Kidney epithelial cell (primary cell): ENCODE results near the gene PPP1R2. TPM values are rescaled to one million over a fixed set of nuclear protein-coding genes. Genes with fewer than 3 reads are reported as not detected.

Source experiments
- DNase-seq: peaks from one replicate; pipeline ENCODE4 v3.0.0-alpha.2; 2010; ENCODE audit warnings: low read depth
- H3K27me3 ChIP-seq: 2 replicates; pipeline ENCODE4 v1.6.0; 2011; ENCODE audit warnings: low read length; ENCODE audit not compliant: control insufficient read depth, insufficient read depth
- H3K36me3 ChIP-seq: 2 replicates; pipeline ENCODE4 v1.5.1; 2011; ENCODE audit warnings: low read length; ENCODE audit not compliant: control insufficient read depth, insufficient read depth
- H3K4me3 ChIP-seq: 2 replicates; pipeline ENCODE4 v1.5.1; 2011; ENCODE audit warnings: low read depth, mild to moderate bottlenecking, control low read depth, low read length
- total RNA-seq: library from RNA; depleted of rRNA; stranded (reverse); fragments of >200 nt; gene quantifications from 2 replicates; pipeline ENCODE4 v1.2.3, GENCODE V29; 2015
- TF ChIP-seq, protein P1 (sequence below): IDR thresholded peaks from 2 replicates; pipeline ENCODE4 v1.5.1; 2011; ENCODE audit warnings: mild to moderate bottlenecking, moderate library complexity, low read length, control low read depth, inconsistent platforms; ENCODE audit not compliant: insufficient read depth, poor library complexity, severe bottlenecking

PPP1R2 gene
- total RNA-seq, 1 donor from 2014 or later, result 50.8 TPM

- no peaks in the 10 kb centered on the region for H3K27me3 ChIP-seq
- TF ChIP-seq, protein P1, sequence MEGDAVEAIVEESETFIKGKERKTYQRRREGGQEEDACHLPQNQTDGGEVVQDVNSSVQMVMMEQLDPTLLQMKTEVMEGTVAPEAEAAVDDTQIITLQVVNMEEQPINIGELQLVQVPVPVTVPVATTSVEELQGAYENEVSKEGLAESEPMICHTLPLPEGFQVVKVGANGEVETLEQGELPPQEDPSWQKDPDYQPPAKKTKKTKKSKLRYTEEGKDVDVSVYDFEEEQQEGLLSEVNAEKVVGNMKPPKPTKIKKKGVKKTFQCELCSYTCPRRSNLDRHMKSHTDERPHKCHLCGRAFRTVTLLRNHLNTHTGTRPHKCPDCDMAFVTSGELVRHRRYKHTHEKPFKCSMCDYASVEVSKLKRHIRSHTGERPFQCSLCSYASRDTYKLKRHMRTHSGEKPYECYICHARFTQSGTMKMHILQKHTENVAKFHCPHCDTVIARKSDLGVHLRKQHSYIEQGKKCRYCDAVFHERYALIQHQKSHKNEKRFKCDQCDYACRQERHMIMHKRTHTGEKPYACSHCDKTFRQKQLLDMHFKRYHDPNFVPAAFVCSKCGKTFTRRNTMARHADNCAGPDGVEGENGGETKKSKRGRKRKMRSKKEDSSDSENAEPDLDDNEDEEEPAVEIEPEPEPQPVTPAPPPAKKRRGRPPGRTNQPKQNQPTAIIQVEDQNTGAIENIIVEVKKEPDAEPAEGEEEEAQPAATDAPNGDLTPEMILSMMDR, result no peak
- no peak for DNase-seq
Measured at GRCh38 chr3:195553268-195553667, 10.1 kb upstream of the PPP1R2 start.

GRCh38 chr3:195551381-195551978, 8.4 kb upstream of the PPP1R2 start:
- TF ChIP-seq, protein P1, result no peak
- Histone ChIP-seq H3K36me3 (no peaks in the 10 kb centered on the region), H3K27me3 (no peaks in the 10 kb centered on the region), H3K4me3 (no peak overlapping the region)
- DNase-seq, result no peak

More at GRCh38 chr3:195553268-195553667, 10.1 kb upstream of the PPP1R2 start:
- no peak overlapping the region for H3K4me3 ChIP-seq
- H3K36me3 ChIP-seq, result no peaks in the 10 kb centered on the region

GRCh38 chr3:195550723-195551122, 7.6 kb upstream of the PPP1R2 start:
- Histone ChIP-seq H3K27me3 (no peaks in the 10 kb centered on the region), H3K36me3 (no peaks in the 10 kb centered on the region), H3K4me3 (no peak overlapping the region)
- TF ChIP-seq, protein P1, result no peak
- DNase-seq, result no peak

DNA sequence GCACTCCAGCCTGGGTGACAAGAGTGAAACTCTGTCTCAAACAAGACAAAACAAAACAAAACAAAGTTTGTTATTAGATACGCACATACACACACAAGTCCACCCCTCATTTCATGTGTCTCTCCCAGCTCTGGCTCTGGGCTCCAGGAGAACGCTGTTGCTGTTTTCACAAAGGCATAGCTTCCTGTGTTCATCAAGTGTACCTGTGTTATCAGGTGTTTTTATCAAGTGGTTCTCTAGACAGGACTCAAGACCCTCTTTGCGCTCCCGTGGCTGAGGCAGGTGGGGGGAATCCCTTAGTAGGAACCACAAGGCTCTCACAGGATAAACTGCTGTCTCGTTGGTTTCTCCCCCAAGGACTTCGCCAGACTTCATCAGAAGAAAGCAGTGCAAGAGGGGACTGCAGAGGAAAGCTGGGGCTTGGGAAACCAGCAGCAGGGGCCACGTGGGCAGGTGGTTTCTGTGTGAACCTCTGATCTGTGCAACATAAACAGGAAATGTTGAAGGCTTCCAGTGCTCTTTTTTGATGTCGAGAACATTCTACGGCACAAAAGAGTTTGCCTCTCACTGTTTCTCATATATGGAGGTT, 6.9 kb upstream of the PPP1R2 start:
- DNase-seq, result no peak
- TF ChIP-seq, protein P1, result no peak
- Histone ChIP-seq H3K4me3 (no peak overlapping the region), H3K27me3 (no peaks in the 10 kb centered on the region), H3K36me3 (no peaks in the 10 kb centered on the region)

GRCh38 chr3:195548987-195549386, 5.9 kb upstream of the PPP1R2 start:
- TF ChIP-seq, protein P1, result no peak
- H3K27me3 ChIP-seq, result no peaks in the 10 kb centered on the region
- no peak overlapping the region for H3K4me3 ChIP-seq
- no peak for DNase-seq
- no peaks in the 10 kb centered on the region for H3K36me3 ChIP-seq

- TF ChIP-seq, protein P1, result no peak
- no peaks in the 10 kb centered on the region for H3K27me3 ChIP-seq
- H3K4me3 ChIP-seq, result no peak overlapping the region
- no peak for DNase-seq
- no peaks in the 10 kb centered on the region for H3K36me3 ChIP-seq
Measured at GRCh38 chr3:195548501-195548900, 5.4 kb upstream of the PPP1R2 start.
